PC-9 (cell line): ENCODE measurements around the gene HTR4. TPM values are rescaled to one million over a fixed set of nuclear protein-coding genes. Genes with fewer than 3 reads are reported as not detected.

Source experiments
- BruUV-seq: library from RNA; stranded (reverse); fragments of 400-500 nt; replicated peaks from 2 replicates; lab custom pipeline; 2021; lab: Mats Ljungman, UMichigan
- CTCF ChIA-PET: fragments of 300-600 bp; sonication (Branson Sonifier 250); formaldehyde crosslinking; loops from one replicate; lab custom pipeline; 2022; ENCODE audit warnings: antibody characterized with exemption; lab: Charles Lee
- POLR2A ChIA-PET: fragments of 300-600 bp; sonication (Branson Sonifier 250); formaldehyde crosslinking; loops from one replicate; lab custom pipeline; 2022; ENCODE audit warnings: antibody characterized with exemption; ENCODE audit not compliant: unreplicated experiment; lab: Charles Lee
- DNase-seq, 2 experiments: peaks; one replicate each; pipeline versions ENCODE4 v3.0.0 to v3.0.0-alpha.2; 2015 to 2022; ENCODE audit warnings: mixed read lengths in 1 of 2
- H2AFZ ChIP-seq: fragments of 200-600 bp; sonication (generic); 2 replicates; pipeline ENCODE4 v1.8.1; 2017; ENCODE audit warnings: antibody characterized with exemption
- H3F3A ChIP-seq: fragments of 200-600 bp; sonication (generic); 2 replicates; pipeline ENCODE4 v1.8.1; 2017; ENCODE audit warnings: antibody characterized with exemption, mild to moderate bottlenecking, low read depth; ENCODE audit not compliant: insufficient read depth
- H3K27ac ChIP-seq: fragments of 200-600 bp; sonication (generic); 2 replicates; pipeline ENCODE4 v1.6.1; 2016; ENCODE audit warnings: mixed run types
- H3K27me3 ChIP-seq: fragments of 200-600 bp; sonication (generic); 2 replicates; pipeline ENCODE4 v1.6.1; 2016; ENCODE audit warnings: low read depth, mixed run types; ENCODE audit not compliant: insufficient read depth
- H3K36me3 ChIP-seq: fragments of 200-600 bp; sonication (generic); 2 replicates; pipeline ENCODE4 v1.6.1; 2016; ENCODE audit warnings: low read depth, mixed run types
- H3K4me1 ChIP-seq: fragments of 200-600 bp; sonication (generic); replicated peaks from 2 replicates; pipeline ENCODE4 v1.6.1; 2016; ENCODE audit warnings: mixed run types; ENCODE audit not compliant: insufficient read depth
- H3K4me2 ChIP-seq: fragments of 200-600 bp; sonication (generic); 2 replicates; pipeline ENCODE4 v1.6.1; 2017; ENCODE audit warnings: mixed run types
- H3K4me3 ChIP-seq: fragments of 200-600 bp; sonication (generic); 2 replicates; pipeline ENCODE4 v1.6.1; 2016; ENCODE audit warnings: mixed run types
- H3K79me2 ChIP-seq: fragments of 200-600 bp; sonication (generic); 2 replicates; pipeline ENCODE4 v1.6.1; 2017; ENCODE audit warnings: low read depth, mixed run types
- H3K9me2 ChIP-seq: fragments of 200-600 bp; sonication (generic); 2 replicates; pipeline ENCODE4 v1.8.1; 2017; ENCODE audit warnings: mild to moderate bottlenecking; ENCODE audit not compliant: insufficient read depth
- H3K9me3 ChIP-seq: fragments of 200-600 bp; sonication (generic); 2 replicates; pipeline ENCODE4 v1.8.1; 2016; ENCODE audit warnings: low read depth; ENCODE audit not compliant: insufficient read depth
- H4K20me1 ChIP-seq: fragments of 200-600 bp; sonication (generic); 2 replicates; pipeline ENCODE4 v1.8.1; 2017; ENCODE audit not compliant: insufficient read depth
- CTCF ChIP-seq: fragments of 200-600 bp; sonication (generic); conservative IDR thresholded peaks from 2 replicates; pipeline ENCODE4 v1.6.1; 2017; ENCODE audit warnings: mixed run types, antibody characterized with exemption, mild to moderate bottlenecking, moderate library complexity
- EZH2 ChIP-seq: fragments of 200-600 bp; sonication (generic); IDR thresholded peaks from 2 replicates; pipeline ENCODE4 v1.8.0; 2017; ENCODE audit warnings: antibody characterized with exemption, low read depth
- intact Hi-C: fragments of 100-400 bp; cut with micrococcal nuclease; formaldehyde crosslinking; loops from one replicate; pipeline ENCODE4 v1.10.0; 2022; ENCODE audit not compliant: unreplicated experiment
- total RNA-seq: library from RNA; stranded (reverse); gene quantifications from 2 replicates; pipeline ENCODE4 v1.2.3, GENCODE V29; 2021

The HTR4 gene
- total RNA-seq, 1 experiment from 2014 or later: not detected

GRCh38 chr5:148665431-148665830 is 11.1 kb upstream of the HTR4 start:
- no peaks in the 10 kb centered on the region for H3K9me2 ChIP-seq
- H3K36me3 ChIP-seq: no peaks in the 10 kb centered on the region
- no peaks in the 10 kb centered on the region for H3K4me1 ChIP-seq
- H3F3A ChIP-seq: no peaks in the 10 kb centered on the region
- no TSS peak for BruUV-seq
- H3K4me3 ChIP-seq: no peak overlapping the region
- no peaks in the 10 kb centered on the region for H4K20me1 ChIP-seq
- ChIA-PET CTCF (interaction anchor here (0.6 kb wide), 1 partner anchor 284 kb away, joined by 3 read pairs; no protein-coding TSS in a partner anchor), POLR2A (no interaction called here)
- no peak overlapping the region for H3K4me2 ChIP-seq
- no peaks in the 10 kb centered on the region for H3K27me3 ChIP-seq
- no peaks in the 10 kb centered on the region for H3K9me3 ChIP-seq
- no peak overlapping the region for H3K27ac ChIP-seq
- intact Hi-C loops: no loop called here
- no peaks in the 10 kb centered on the region for H3K79me2 ChIP-seq
- TF ChIP-seq EZH2 (no peak), CTCF (no peak)
- DNase-seq: no peak
- H2AFZ ChIP-seq: no peak overlapping the region

GRCh38 chr5:148663509-148663908 is 9.2 kb upstream of the HTR4 start:
- ChIA-PET POLR2A (no interaction called here), CTCF (no interaction called here)
- no peaks in the 10 kb centered on the region for H3K9me3 ChIP-seq
- H3K4me1 ChIP-seq: no peaks in the 10 kb centered on the region
- H4K20me1 ChIP-seq: no peaks in the 10 kb centered on the region
- H3F3A ChIP-seq: no peaks in the 10 kb centered on the region
- H3K4me2 ChIP-seq: no peak overlapping the region
- H2AFZ ChIP-seq: no peak overlapping the region
- no peaks in the 10 kb centered on the region for H3K36me3 ChIP-seq
- H3K27me3 ChIP-seq: peaks cover 8% of the 10 kb centered on the region
- H3K4me3 ChIP-seq: no peak overlapping the region
- no peaks in the 10 kb centered on the region for H3K79me2 ChIP-seq
- H3K27ac ChIP-seq: no peak overlapping the region
- no peaks in the 10 kb centered on the region for H3K9me2 ChIP-seq
- intact Hi-C loops: no loop called here
- BruUV-seq: no TSS peak
- no peak for TF ChIP-seq EZH2
- no peak for TF ChIP-seq CTCF
- no peak for DNase-seq

DNA sequence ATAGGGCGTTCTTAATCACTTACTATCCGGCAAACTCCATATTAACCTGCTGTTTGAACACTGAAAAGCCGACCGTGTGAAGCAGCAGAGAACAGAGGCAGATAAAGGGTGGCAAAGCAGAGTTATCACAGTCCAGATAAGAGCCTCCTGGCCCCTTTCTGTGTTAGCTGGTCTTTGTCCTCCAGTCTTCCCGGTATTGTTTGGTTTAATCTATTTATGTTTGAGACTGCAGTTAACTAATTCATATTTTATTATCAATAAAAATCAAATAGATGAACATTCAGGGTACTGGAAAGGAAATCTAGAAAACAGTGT is 6.0 kb upstream of the HTR4 start:
- H3K27ac ChIP-seq: no peak overlapping the region
- CTCF ChIA-PET: no interaction called here

More for the DNA sequence above, 6.0 kb upstream of the HTR4 start:
- H3K79me2 ChIP-seq: no peaks in the 10 kb centered on the region
- POLR2A ChIA-PET: no interaction called here
- no peaks in the 10 kb centered on the region for H3K4me1 ChIP-seq
- H3K36me3 ChIP-seq: no peaks in the 10 kb centered on the region
- no peak overlapping the region for H3K4me3 ChIP-seq
- no peaks in the 10 kb centered on the region for H3K9me2 ChIP-seq
- TF ChIP-seq CTCF (no peak), EZH2 (no peak)
- H4K20me1 ChIP-seq: no peaks in the 10 kb centered on the region
- no peak overlapping the region for H3K4me2 ChIP-seq
- DNase-seq: no peak
- H3K9me3 ChIP-seq: no peaks in the 10 kb centered on the region
- H3F3A ChIP-seq: no peaks in the 10 kb centered on the region
- intact Hi-C loops: no loop called here
- H2AFZ ChIP-seq: no peak overlapping the region
- no TSS peak for BruUV-seq
- H3K27me3 ChIP-seq: peaks cover 16% of the 10 kb centered on the region
